Cardiac fibroblast (primary cell): ENCODE data around the gene PDE12.

Source experiments
- DNase-seq, 2 donors: peaks; one replicate each; pipeline versions ENCODE4 v3.0.0 to v3.0.0-alpha.2; 2010; ENCODE audit warnings: low read depth in 2 of 2
- H3K4me3 ChIP-seq, 2 donors: replicated peaks in 1 of 2; 1 replicate in 1 of 2; 2 replicates in 1 of 2; pipeline ENCODE4 v1.5.1; 2011; ENCODE audit warnings: low read depth in 2 of 2, low read length in 2 of 2, mild to moderate bottlenecking in 2 of 2, moderate library complexity in 1 of 2
- TF ChIP-seq, protein P1 (sequence below): IDR thresholded peaks from one replicate; pipeline ENCODE4 v1.5.1; 2011; ENCODE audit warnings: low read depth, mild to moderate bottlenecking, low read length, inconsistent platforms

The PDE12 gene

DNA sequence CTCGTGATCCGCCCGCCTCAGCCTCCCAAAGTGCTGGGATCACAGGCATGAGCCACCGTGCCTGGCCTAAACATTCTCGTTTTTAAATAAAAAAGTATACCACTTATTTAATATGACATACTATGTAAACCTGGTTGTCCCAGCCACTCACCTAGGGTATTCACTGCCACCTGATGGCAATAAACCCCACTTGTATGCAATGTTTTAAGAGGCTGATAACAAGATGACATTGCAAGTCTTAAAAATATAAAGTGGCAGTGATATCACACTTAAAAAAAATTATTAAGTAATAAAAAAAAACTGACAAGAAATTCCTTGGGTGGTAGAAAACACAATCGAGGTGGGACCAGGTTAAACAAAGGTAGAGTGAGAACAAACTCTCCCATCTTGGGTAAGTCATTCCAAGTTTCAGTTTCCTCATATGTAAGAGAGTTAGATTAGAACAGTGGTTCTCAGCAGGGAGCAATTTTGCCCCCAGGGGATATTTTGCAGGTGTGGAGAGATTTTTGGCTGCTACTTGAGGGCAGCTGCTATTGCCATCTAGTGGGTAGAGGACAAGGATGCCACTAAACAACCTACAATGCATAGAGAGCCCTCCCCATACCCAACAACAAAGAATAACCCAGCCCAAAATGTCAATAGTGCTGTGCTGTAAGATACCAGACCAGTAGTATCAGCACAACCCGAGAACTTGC, 26.5 kb downstream of the PDE12 start:
- TF ChIP-seq, protein P1, sequence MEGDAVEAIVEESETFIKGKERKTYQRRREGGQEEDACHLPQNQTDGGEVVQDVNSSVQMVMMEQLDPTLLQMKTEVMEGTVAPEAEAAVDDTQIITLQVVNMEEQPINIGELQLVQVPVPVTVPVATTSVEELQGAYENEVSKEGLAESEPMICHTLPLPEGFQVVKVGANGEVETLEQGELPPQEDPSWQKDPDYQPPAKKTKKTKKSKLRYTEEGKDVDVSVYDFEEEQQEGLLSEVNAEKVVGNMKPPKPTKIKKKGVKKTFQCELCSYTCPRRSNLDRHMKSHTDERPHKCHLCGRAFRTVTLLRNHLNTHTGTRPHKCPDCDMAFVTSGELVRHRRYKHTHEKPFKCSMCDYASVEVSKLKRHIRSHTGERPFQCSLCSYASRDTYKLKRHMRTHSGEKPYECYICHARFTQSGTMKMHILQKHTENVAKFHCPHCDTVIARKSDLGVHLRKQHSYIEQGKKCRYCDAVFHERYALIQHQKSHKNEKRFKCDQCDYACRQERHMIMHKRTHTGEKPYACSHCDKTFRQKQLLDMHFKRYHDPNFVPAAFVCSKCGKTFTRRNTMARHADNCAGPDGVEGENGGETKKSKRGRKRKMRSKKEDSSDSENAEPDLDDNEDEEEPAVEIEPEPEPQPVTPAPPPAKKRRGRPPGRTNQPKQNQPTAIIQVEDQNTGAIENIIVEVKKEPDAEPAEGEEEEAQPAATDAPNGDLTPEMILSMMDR = no peak
- no peak overlapping the region for H3K4me3 ChIP-seq
- no peak for DNase-seq

DNA sequence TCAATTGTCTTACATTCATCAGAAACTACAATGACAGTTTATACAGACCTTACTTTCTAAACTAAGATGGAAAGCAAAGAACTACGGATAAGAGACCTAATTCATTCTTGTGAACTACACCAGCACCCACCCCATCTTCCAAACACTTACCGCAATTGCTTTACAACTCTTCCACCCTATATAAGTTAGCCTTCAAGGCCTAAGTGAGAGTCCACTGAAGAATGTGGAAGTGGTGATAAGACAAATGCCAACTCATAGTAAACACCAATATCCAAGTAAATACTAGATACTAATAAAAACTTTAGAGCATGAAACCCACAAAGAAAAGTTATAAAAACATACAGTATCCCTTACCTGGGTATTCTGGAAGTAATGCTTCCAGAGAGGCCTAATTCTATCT, 27.5 kb downstream of the PDE12 start:
- DNase-seq = no peak
- TF ChIP-seq, protein P1 = no peak
- no peak overlapping the region for H3K4me3 ChIP-seq

DNA sequence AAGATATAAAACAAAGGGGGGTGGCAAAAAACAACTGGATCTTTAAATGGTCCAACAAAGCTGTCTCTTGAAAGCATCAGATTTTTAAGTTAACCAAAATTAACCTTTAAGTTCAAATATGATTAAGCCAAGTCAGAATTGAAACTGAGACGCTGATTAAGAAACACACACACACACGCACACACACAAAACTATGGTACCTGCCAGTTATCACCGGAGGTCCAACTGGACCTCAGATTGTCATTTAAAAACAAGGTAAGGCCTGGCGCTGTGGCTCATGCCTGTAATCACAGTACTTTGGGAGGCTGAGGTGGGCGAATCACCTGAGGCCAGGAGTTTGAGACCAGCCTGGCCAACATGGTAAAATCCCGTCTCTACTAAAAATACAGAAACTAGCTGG, 30.7 kb downstream of the PDE12 start:
- no peak for DNase-seq
- TF ChIP-seq, protein P1 = no peak
- no peak overlapping the region for H3K4me3 ChIP-seq

DNA sequence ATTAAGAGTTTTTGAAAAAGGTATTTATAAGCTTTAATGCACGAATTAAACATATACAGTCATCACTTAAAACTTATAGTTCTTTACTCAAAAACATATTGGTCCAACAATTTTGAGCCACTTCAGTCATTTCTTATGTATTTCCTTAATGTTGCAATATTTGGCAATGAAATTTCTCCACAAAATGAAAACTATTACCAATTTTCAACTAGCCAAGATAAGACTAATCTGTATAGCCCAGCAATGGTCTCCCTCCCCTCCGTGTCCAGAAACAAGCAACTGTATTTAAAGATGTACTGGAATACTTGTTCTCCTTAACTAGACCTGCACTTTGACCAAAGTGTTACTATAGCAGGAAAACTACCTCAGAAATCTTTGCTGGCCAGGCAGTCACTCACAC, 31.8 kb downstream of the PDE12 start:
- TF ChIP-seq, protein P1 = no peak
- H3K4me3 ChIP-seq = no peak overlapping the region
- no peak for DNase-seq

DNA sequence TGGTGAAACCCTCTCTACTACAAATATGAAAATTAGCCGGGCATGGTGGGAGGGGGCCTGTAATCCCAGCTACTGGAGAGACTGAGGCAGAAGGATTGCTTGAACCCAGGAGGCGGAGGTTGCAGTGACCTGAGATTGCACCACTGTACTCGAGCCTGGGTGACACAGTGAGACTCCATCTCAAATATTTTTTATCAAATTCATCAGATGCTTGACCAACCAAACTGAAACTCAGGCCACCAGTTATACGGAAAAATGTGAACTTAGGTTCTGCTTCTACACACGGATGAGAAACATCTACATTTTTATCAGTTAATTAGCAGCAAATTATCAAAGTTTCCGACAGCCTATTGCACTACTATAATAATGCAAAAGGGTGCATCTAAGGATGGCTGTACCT, 36.2 kb downstream of the PDE12 start:
- no peak overlapping the region for H3K4me3 ChIP-seq
- TF ChIP-seq, protein P1 = no peak
- DNase-seq = no peak

DNA sequence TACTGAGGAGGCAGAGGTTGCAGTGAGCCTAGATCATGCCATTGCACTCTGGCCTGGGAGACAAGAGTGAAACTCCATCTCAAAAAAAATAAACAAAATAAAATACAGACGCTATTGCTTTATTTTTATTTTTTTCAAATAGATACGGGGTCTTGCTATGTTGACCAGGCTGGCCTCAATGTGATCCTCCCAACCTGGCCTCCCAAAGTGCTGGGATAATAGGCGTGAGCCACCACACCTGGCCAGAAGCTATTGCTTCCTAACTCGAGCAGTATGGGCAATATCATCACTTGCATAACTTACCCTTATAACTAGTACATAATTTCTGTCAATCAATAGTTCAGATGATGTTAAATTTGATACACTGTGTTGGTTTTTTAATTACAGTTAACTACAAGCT, 38.1 kb downstream of the PDE12 start:
- peak overlapping the region in 1 of 2 donors; percentile 100 for H3K4me3 ChIP-seq
- TF ChIP-seq, protein P1 = no peak
- no peak for DNase-seq

DNA sequence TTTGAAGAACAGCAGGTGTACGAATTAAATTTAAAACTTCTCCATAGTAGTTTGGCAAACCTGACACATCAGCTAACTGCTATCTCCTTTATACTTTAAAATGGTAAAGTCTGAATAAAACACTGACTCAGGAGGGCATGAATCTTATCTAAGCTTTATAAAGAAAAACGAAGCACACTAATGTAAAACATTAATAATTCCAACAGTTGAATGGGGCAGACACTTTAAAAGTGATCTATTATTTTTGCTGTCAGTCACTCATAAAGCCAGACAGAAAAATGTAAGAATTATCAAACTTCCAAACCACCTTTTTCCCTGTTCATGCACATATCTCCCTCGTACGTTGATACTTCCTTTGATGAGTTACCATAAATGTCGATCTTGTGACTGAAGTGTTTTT, 38.5 kb downstream of the PDE12 start:
- TF ChIP-seq, protein P1 = no peak
- peak overlapping the region; percentile 90 to 100 for H3K4me3 ChIP-seq
- no peak for DNase-seq
